DND-41 (cell line): ENCODE data around the gene ADCY2.

ENCODE experiments used
- CTCF ChIP-seq: IDR thresholded peaks from 2 replicates; pipeline ENCODE4 v1.5.1; 2012; ENCODE audit warnings: borderline replicate concordance, low read length, moderate library complexity, mild to moderate bottlenecking; ENCODE audit not compliant: poor library complexity, severe bottlenecking; ENCODE audit errors: extremely low read depth
- EZH2 ChIP-seq: IDR thresholded peaks from 3 replicates; pipeline ENCODE4 v1.6.1; 2012; ENCODE audit warnings: borderline replicate concordance, low read depth, mild to moderate bottlenecking, moderate library complexity, low read length, inconsistent platforms; ENCODE audit not compliant: severe bottlenecking

DNA sequence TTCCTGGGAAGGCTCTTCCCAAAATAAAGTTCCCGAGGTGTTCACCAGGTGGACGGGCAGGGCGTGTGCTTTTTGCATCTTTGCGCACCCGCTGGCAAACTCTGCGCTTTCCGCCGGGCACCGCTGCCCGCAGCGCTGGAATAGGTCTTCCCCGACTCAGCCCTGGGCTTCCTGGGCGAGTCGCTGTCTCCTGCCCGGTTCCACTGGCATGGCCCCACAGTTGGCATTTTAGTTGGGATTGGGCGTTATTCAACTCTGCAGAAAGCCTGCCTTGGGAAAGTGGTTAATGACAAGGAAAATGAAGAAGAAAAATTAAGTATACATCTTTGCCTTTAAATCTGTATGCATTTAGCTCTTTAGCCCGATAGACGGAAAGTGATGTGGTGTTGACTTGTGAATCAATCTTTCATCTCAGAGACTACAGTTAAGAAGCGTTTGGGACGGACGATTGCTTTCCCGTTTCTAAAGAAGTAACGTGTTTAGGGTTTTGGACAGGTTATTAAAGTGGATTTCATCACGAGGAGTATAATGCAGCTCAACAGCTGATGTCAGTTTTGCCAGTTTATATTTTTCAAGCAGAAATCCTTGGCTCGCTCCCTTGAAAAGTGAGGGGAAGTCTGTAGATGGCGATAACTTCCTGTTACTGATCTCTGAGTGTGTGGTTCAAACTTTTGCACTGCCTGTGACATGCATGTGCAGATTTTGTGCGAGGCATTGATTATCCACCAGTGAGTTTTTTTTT lies 946 bp downstream of the ADCY2 start:
- TF ChIP-seq CTCF (no peak), EZH2 (no peak)
